Right atrium auricular region (tissue), 2 donors: ENCODE data around the gene CDH16. TPM values are rescaled to one million over a fixed set of nuclear protein-coding genes. Genes with fewer than 3 reads are reported as not detected.

Source experiments
- DNase-seq: peaks from one replicate; pipeline ENCODE4 v3.0.0-alpha.2; 2019; ENCODE audit warnings: low spot score
- H3K27ac ChIP-seq, 2 donors: fragments of 200-600 bp; sonication (generic); 1 replicate in 1 of 2; 2 replicates in 1 of 2; pipeline ENCODE4 v1.5.1; 2016 to 2019
- H3K27me3 ChIP-seq, 2 donors: fragments of 200-600 bp; sonication (generic); one replicate each; pipeline versions ENCODE4 v1.5.1 to v1.6.0; 2017 to 2019
- H3K36me3 ChIP-seq: fragments of 200-600 bp; sonication (generic); one replicate; pipeline ENCODE4 v1.5.1; 2016
- H3K4me1 ChIP-seq, 2 donors: fragments of 200-600 bp; sonication (generic); one replicate each; pipeline versions ENCODE4 v1.5.1 to v1.6.0; 2017 to 2019
- H3K4me3 ChIP-seq, 2 donors: fragments of 200-600 bp; sonication (generic); 1 replicate in 1 of 2; 2 replicates in 1 of 2; pipeline ENCODE4 v1.5.1; 2017 to 2019; ENCODE audit warnings: mild to moderate bottlenecking in 1 of 2, moderate library complexity in 1 of 2
- H3K9me3 ChIP-seq, 2 donors: fragments of 200-600 bp; sonication (generic); one replicate each; pipeline ENCODE4 v1.5.1; 2019
- CTCF ChIP-seq, 2 donors: fragments of 200-600 bp; sonication (generic); IDR thresholded peaks; one replicate each; pipeline ENCODE4 v1.5.1; 2019; ENCODE audit warnings: antibody characterized with exemption in 2 of 2
- total RNA-seq, 2 donors: library from RNA; depleted of rRNA; stranded (reverse); fragments of >200 nt; gene quantifications; one replicate each; pipeline ENCODE4 v1.1.0, GENCODE V29; 2016

The CDH16 gene
- total RNA-seq, 2 donors from 2014 or later, result 0.79 to 1.4 TPM

GRCh38 chr16:66890799-66891198 is 27.9 kb downstream of the CDH16 start:
- no peak overlapping the region for H3K27ac ChIP-seq
- H3K27me3 ChIP-seq, result no peaks in the 10 kb centered on the region
- H3K4me3 ChIP-seq, result no peak overlapping the region
- no peak for DNase-seq
- no peak for TF ChIP-seq CTCF (IDR thresholded peaks at IDR 0.05)
- H3K9me3 ChIP-seq, result no peaks in the 10 kb centered on the region
- H3K36me3 ChIP-seq, result no peaks in the 10 kb centered on the region
- H3K4me1 ChIP-seq, result peaks cover 0 to 3% of the 10 kb centered on the region in 2 donors

- Histone ChIP-seq H3K4me3 (no peak overlapping the region), H3K9me3 (no peaks in the 10 kb centered on the region), H3K4me1 (no peaks in the 10 kb centered on the region), H3K36me3 (peaks cover 11% of the 10 kb centered on the region), H3K27me3 (no peaks in the 10 kb centered on the region), H3K27ac (no peak overlapping the region)
- TF ChIP-seq CTCF (IDR thresholded peaks at IDR 0.05), result no peak
- no peak for DNase-seq
Observed at GRCh38 chr16:66889622-66890021, 29.1 kb downstream of the CDH16 start.

GRCh38 chr16:66888647-66889615 is 29.8 kb downstream of the CDH16 start:
- TF ChIP-seq CTCF (IDR thresholded peaks at IDR 0.05), result no peak
- Histone ChIP-seq H3K4me3 (no peak overlapping the region), H3K36me3 (peaks cover 15% of the 10 kb centered on the region), H3K9me3 (no peaks in the 10 kb centered on the region), H3K27me3 (no peaks in the 10 kb centered on the region), H3K4me1 (no peaks in the 10 kb centered on the region), H3K27ac (no peak overlapping the region)
- DNase-seq, result no peak

GRCh38 chr16:66886914-66887313 is 31.8 kb downstream of the CDH16 start:
- no peak overlapping the region for H3K27ac ChIP-seq
- H3K36me3 ChIP-seq, result peaks cover 15% of the 10 kb centered on the region
- H3K4me3 ChIP-seq, result no peak overlapping the region
- no peak for TF ChIP-seq CTCF (IDR thresholded peaks at IDR 0.05)
- no peaks in the 10 kb centered on the region for H3K4me1 ChIP-seq
- no peaks in the 10 kb centered on the region for H3K27me3 ChIP-seq
- DNase-seq, result no peak
- H3K9me3 ChIP-seq, result no peaks in the 10 kb centered on the region

- peaks cover 15% of the 10 kb centered on the region for H3K36me3 ChIP-seq
Observed at GRCh38 chr16:66886321-66886720, 32.4 kb downstream of the CDH16 start.

More at GRCh38 chr16:66886321-66886720, 32.4 kb downstream of the CDH16 start:
- no peak for TF ChIP-seq CTCF (IDR thresholded peaks at IDR 0.05)
- no peak overlapping the region for H3K27ac ChIP-seq
- H3K4me1 ChIP-seq, result peaks cover 0 to 6% of the 10 kb centered on the region in 2 donors
- no peak for DNase-seq
- H3K4me3 ChIP-seq, result no peak overlapping the region
- no peaks in the 10 kb centered on the region for H3K9me3 ChIP-seq
- H3K27me3 ChIP-seq, result no peaks in the 10 kb centered on the region
